HEK293 (cell line): ENCODE results near the gene RAB9A.

Source experiments
- BCL11A ChIP-seq: fragments of 450-650 bp; formaldehyde crosslinking; IDR thresholded peaks from 2 replicates; pipeline ENCODE4 v1.5.1; 2016; ENCODE audit warnings: low read depth, missing biosample characterization, missing genetic modification characterization
- FEZF1 ChIP-seq: fragments of 450-650 bp; formaldehyde crosslinking; IDR thresholded peaks from 2 replicates; pipeline ENCODE4 v1.5.1; 2016; ENCODE audit warnings: missing biosample characterization, missing genetic modification characterization
- GLI2 ChIP-seq: fragments of 450-650 bp; formaldehyde crosslinking; IDR thresholded peaks from 2 replicates; pipeline ENCODE4; 2017; ENCODE audit warnings: missing biosample characterization, missing genetic modification characterization, low read depth, borderline replicate concordance
- GLI4 ChIP-seq: fragments of 450-650 bp; formaldehyde crosslinking; IDR thresholded peaks from 2 replicates; pipeline ENCODE4 v1.5.1; 2016; ENCODE audit warnings: missing biosample characterization, missing genetic modification characterization
- KLF7 ChIP-seq: fragments of 450-650 bp; formaldehyde crosslinking; IDR thresholded peaks from 2 replicates; pipeline ENCODE4 v1.5.1; 2016; ENCODE audit warnings: missing biosample characterization, missing genetic modification characterization, borderline replicate concordance
- REPIN1 ChIP-seq: fragments of 450-650 bp; formaldehyde crosslinking; IDR thresholded peaks from 2 replicates; pipeline ENCODE4 v1.5.1; 2017; ENCODE audit warnings: missing biosample characterization, missing genetic modification characterization, low read depth
- SALL2 ChIP-seq: fragments of 450-650 bp; formaldehyde crosslinking; IDR thresholded peaks from 2 replicates; pipeline ENCODE4 v1.5.0; 2017; ENCODE audit warnings: missing biosample characterization, mild to moderate bottlenecking, missing genetic modification characterization, borderline replicate concordance
- SP7 ChIP-seq: fragments of 450-650 bp; formaldehyde crosslinking; IDR thresholded peaks from 2 replicates; pipeline ENCODE4 v1.5.1; 2016; ENCODE audit warnings: missing biosample characterization, missing genetic modification characterization
- TRIM28 ChIP-seq: IDR thresholded peaks from 2 replicates; pipeline ENCODE4 v1.6.1; 2011; ENCODE audit warnings: low read length, control low read depth, borderline replicate concordance
- YY1 ChIP-seq: fragments of 450-650 bp; formaldehyde crosslinking; IDR thresholded peaks from 2 replicates; pipeline ENCODE4 v1.5.1; 2018; ENCODE audit warnings: missing biosample characterization, missing genetic modification characterization
- ZBTB17 ChIP-seq: fragments of 450-650 bp; formaldehyde crosslinking; IDR thresholded peaks from 2 replicates; pipeline ENCODE4 v1.5.1; 2016; ENCODE audit warnings: missing biosample characterization, missing genetic modification characterization
- ZFP69B ChIP-seq: fragments of 450-650 bp; formaldehyde crosslinking; IDR thresholded peaks from 2 replicates; pipeline ENCODE4 v1.5.1; 2016; ENCODE audit warnings: missing biosample characterization, missing genetic modification characterization
- ZNF121 ChIP-seq: fragments of 450-650 bp; formaldehyde crosslinking; IDR thresholded peaks from 2 replicates; pipeline ENCODE4 v1.5.1; 2016; ENCODE audit warnings: missing biosample characterization, missing genetic modification characterization
- ZNF133 ChIP-seq: fragments of 450-650 bp; formaldehyde crosslinking; IDR thresholded peaks from 2 replicates; pipeline ENCODE4 v1.5.1; 2016; ENCODE audit warnings: missing biosample characterization, missing genetic modification characterization
- ZNF146 ChIP-seq: fragments of 450-650 bp; formaldehyde crosslinking; IDR thresholded peaks from 2 replicates; pipeline ENCODE4 v1.5.1; 2016; ENCODE audit warnings: missing biosample characterization, missing genetic modification characterization
- ZNF221 ChIP-seq: fragments of 450-650 bp; formaldehyde crosslinking; IDR thresholded peaks from 2 replicates; pipeline ENCODE4 v1.5.1; 2017; ENCODE audit warnings: missing biosample characterization, missing genetic modification characterization, borderline replicate concordance
- ZNF311 ChIP-seq: fragments of 450-650 bp; formaldehyde crosslinking; IDR thresholded peaks from 2 replicates; pipeline ENCODE4 v1.5.1; 2017; ENCODE audit warnings: missing biosample characterization, missing genetic modification characterization, borderline replicate concordance
- ZNF404 ChIP-seq: fragments of 450-650 bp; formaldehyde crosslinking; IDR thresholded peaks from 2 replicates; pipeline ENCODE4 v1.5.1; 2017; ENCODE audit warnings: missing biosample characterization, missing genetic modification characterization
- ZNF423 ChIP-seq: fragments of 450-650 bp; formaldehyde crosslinking; IDR thresholded peaks from 2 replicates; pipeline ENCODE4 v1.5.1; 2016; ENCODE audit warnings: missing biosample characterization, missing genetic modification characterization
- ZNF560 ChIP-seq: fragments of 450-650 bp; formaldehyde crosslinking; IDR thresholded peaks from 2 replicates; pipeline ENCODE4 v1.5.1; 2017; ENCODE audit warnings: missing biosample characterization, missing genetic modification characterization, borderline replicate concordance
- ZNF600 ChIP-seq: fragments of 450-650 bp; formaldehyde crosslinking; IDR thresholded peaks from 2 replicates; pipeline ENCODE4 v1.5.1; 2016; ENCODE audit warnings: missing biosample characterization, missing genetic modification characterization
- ZNF629 ChIP-seq: fragments of 450-650 bp; formaldehyde crosslinking; IDR thresholded peaks from 2 replicates; pipeline ENCODE4 v1.5.1; 2017; ENCODE audit warnings: missing biosample characterization, missing genetic modification characterization
- ZNF664 ChIP-seq: fragments of 450-650 bp; formaldehyde crosslinking; IDR thresholded peaks from 2 replicates; pipeline ENCODE4 v1.5.1; 2016; ENCODE audit warnings: missing biosample characterization, missing genetic modification characterization
- ZNF677 ChIP-seq: fragments of 450-650 bp; IDR thresholded peaks from 2 replicates; pipeline ENCODE4 v1.5.0; 2018; ENCODE audit warnings: missing biosample characterization, mild to moderate bottlenecking, missing genetic modification characterization, moderate library complexity
- ZNF785 ChIP-seq: fragments of 450-650 bp; formaldehyde crosslinking; IDR thresholded peaks from 2 replicates; pipeline ENCODE4 v1.5.1; 2016; ENCODE audit warnings: missing biosample characterization, missing genetic modification characterization
- ZNF792 ChIP-seq: fragments of 450-650 bp; formaldehyde crosslinking; IDR thresholded peaks from 2 replicates; pipeline ENCODE4 v1.5.1; 2016; ENCODE audit warnings: missing biosample characterization, missing genetic modification characterization
- ZNF830 ChIP-seq: fragments of 450-650 bp; IDR thresholded peaks from 2 replicates; pipeline ENCODE4 v1.5.0; 2018; ENCODE audit warnings: missing biosample characterization, missing genetic modification characterization, low read depth, mild to moderate bottlenecking, moderate library complexity
- ZNF837 ChIP-seq: fragments of 450-650 bp; formaldehyde crosslinking; IDR thresholded peaks from 2 replicates; pipeline ENCODE4 v1.5.1; 2016; ENCODE audit warnings: missing biosample characterization, missing genetic modification characterization
- ZXDB ChIP-seq: fragments of 450-650 bp; formaldehyde crosslinking; IDR thresholded peaks from 2 replicates; pipeline ENCODE4 v1.5.1; 2016; ENCODE audit warnings: missing biosample characterization, missing genetic modification characterization
- TF ChIP-seq, protein P1 (sequence below): fragments of 450-650 bp; formaldehyde crosslinking; IDR thresholded peaks from 2 replicates; pipeline ENCODE4 v1.5.1; 2016; ENCODE audit warnings: missing biosample characterization, missing genetic modification characterization
- TF ChIP-seq, protein P2 (sequence below): fragments of 450-650 bp; formaldehyde crosslinking; IDR thresholded peaks from 2 replicates; pipeline ENCODE4 v1.5.1; 2017; ENCODE audit warnings: missing biosample characterization, missing genetic modification characterization
- TF ChIP-seq, protein P3 (sequence below): fragments of 450-650 bp; formaldehyde crosslinking; IDR thresholded peaks from 2 replicates; pipeline ENCODE4 v1.5.1; 2016; ENCODE audit warnings: missing biosample characterization, missing genetic modification characterization, low read depth
- TF ChIP-seq, protein P4 (sequence below): fragments of 450-650 bp; formaldehyde crosslinking; IDR thresholded peaks from 2 replicates; pipeline ENCODE4 v1.5.1; 2016; ENCODE audit warnings: missing biosample characterization, missing genetic modification characterization, borderline replicate concordance
- TF ChIP-seq, protein P5 (sequence below): fragments of 450-650 bp; formaldehyde crosslinking; IDR thresholded peaks from 2 replicates; pipeline ENCODE4 v1.5.1; 2016; ENCODE audit warnings: missing biosample characterization, missing genetic modification characterization

Gene RAB9A

DNA sequence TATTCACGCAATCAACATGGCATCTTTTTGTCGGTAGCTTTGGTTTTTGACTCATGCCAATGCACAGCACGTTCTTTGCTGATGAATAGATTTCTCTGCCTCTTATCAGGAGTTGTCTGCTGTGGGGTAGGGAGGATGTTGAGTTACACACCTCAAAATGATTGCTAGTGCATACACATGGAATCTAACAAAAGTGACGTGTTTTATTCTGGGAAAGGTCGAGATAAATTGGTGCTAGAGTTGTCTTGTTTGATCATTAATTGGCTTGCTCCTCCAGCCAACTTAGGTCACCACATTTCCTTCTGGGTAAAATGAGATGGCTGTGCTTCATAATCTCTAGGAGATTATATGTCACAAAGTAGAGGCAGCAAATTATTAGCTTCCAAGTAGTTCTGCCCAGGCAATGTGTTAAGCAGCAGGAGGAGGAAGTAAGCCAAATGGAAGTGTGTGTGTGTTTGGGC lies 3.9 kb downstream of the RAB9A start (continued):
- TF ChIP-seq, protein P1, sequence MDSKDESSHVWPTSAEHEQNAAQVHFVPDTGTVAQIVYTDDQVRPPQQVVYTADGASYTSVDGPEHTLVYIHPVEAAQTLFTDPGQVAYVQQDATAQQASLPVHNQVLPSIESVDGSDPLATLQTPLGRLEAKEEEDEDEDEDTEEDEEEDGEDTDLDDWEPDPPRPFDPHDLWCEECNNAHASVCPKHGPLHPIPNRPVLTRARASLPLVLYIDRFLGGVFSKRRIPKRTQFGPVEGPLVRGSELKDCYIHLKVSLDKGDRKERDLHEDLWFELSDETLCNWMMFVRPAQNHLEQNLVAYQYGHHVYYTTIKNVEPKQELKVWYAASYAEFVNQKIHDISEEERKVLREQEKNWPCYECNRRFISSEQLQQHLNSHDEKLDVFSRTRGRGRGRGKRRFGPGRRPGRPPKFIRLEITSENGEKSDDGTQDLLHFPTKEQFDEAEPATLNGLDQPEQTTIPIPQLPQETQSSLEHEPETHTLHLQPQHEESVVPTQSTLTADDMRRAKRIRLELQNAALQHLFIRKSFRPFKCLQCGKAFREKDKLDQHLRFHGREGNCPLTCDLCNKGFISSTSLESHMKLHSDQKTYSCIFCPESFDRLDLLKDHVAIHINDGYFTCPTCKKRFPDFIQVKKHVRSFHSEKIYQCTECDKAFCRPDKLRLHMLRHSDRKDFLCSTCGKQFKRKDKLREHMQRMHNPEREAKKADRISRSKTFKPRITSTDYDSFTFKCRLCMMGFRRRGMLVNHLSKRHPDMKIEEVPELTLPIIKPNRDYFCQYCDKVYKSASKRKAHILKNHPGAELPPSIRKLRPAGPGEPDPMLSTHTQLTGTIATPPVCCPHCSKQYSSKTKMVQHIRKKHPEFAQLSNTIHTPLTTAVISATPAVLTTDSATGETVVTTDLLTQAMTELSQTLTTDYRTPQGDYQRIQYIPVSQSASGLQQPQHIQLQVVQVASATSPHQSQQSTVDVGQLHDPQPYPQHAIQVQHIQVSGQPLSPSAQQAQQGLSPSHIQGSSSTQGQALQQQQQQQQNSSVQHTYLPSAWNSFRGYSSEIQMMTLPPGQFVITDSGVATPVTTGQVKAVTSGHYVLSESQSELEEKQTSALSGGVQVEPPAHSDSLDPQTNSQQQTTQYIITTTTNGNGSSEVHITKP (tag by site-specific recombination): peak; percentile 74
- TF ChIP-seq ZXDB (tag by site-specific recombination): no peak
- TF ChIP-seq ZNF560 (tag by site-specific recombination): no peak
- no peak for TF ChIP-seq GLI4 (tag by site-specific recombination)
- TF ChIP-seq ZNF600 (tag by site-specific recombination): peak; percentile 33; the same call in 1 of the 2 replicates
- TF ChIP-seq ZNF133 (tag by site-specific recombination): no peak
- TF ChIP-seq ZNF311: no peak
- peak; percentile 8; the same call in 1 of the 2 replicates for TF ChIP-seq FEZF1 (tag by site-specific recombination)
- TF ChIP-seq ZNF837 (tag by site-specific recombination): no peak
- TF ChIP-seq KLF7 (tag by site-specific recombination): no peak
- TF ChIP-seq ZNF785 (tag by site-specific recombination): no peak
- TF ChIP-seq ZNF677 (tag by site-specific recombination): no peak
- TF ChIP-seq ZNF830 (tag by site-specific recombination): no peak
- TF ChIP-seq ZNF423: no peak
- TF ChIP-seq, protein P2, sequence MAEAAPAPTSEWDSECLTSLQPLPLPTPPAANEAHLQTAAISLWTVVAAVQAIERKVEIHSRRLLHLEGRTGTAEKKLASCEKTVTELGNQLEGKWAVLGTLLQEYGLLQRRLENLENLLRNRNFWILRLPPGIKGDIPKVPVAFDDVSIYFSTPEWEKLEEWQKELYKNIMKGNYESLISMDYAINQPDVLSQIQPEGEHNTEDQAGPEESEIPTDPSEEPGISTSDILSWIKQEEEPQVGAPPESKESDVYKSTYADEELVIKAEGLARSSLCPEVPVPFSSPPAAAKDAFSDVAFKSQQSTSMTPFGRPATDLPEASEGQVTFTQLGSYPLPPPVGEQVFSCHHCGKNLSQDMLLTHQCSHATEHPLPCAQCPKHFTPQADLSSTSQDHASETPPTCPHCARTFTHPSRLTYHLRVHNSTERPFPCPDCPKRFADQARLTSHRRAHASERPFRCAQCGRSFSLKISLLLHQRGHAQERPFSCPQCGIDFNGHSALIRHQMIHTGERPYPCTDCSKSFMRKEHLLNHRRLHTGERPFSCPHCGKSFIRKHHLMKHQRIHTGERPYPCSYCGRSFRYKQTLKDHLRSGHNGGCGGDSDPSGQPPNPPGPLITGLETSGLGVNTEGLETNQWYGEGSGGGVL (tag by site-specific recombination): no peak
- TF ChIP-seq, protein P3, sequence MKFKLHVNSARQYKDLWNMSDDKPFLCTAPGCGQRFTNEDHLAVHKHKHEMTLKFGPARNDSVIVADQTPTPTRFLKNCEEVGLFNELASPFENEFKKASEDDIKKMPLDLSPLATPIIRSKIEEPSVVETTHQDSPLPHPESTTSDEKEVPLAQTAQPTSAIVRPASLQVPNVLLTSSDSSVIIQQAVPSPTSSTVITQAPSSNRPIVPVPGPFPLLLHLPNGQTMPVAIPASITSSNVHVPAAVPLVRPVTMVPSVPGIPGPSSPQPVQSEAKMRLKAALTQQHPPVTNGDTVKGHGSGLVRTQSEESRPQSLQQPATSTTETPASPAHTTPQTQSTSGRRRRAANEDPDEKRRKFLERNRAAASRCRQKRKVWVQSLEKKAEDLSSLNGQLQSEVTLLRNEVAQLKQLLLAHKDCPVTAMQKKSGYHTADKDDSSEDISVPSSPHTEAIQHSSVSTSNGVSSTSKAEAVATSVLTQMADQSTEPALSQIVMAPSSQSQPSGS (tag by site-specific recombination): no peak
- TF ChIP-seq ZFP69B (tag by site-specific recombination): no peak
- TF ChIP-seq REPIN1 (tag by site-specific recombination): no peak
- no peak for TF ChIP-seq YY1
- TF ChIP-seq, protein P4, sequence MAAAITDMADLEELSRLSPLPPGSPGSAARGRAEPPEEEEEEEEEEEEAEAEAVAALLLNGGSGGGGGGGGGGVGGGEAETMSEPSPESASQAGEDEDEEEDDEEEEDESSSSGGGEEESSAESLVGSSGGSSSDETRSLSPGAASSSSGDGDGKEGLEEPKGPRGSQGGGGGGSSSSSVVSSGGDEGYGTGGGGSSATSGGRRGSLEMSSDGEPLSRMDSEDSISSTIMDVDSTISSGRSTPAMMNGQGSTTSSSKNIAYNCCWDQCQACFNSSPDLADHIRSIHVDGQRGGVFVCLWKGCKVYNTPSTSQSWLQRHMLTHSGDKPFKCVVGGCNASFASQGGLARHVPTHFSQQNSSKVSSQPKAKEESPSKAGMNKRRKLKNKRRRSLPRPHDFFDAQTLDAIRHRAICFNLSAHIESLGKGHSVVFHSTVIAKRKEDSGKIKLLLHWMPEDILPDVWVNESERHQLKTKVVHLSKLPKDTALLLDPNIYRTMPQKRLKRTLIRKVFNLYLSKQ (tag by site-specific recombination): no peak
- peak; percentile 54 for TF ChIP-seq ZNF629 (tag by site-specific recombination)
- TF ChIP-seq ZBTB17 (tag by site-specific recombination): no peak
- no peak for TF ChIP-seq ZNF121
- peak; percentile 96 for TF ChIP-seq SP7 (tag by site-specific recombination)
- TF ChIP-seq ZNF221 (tag by site-specific recombination): no peak
- no peak for TF ChIP-seq ZNF146 (tag by site-specific recombination)
- TF ChIP-seq ZNF404 (tag by site-specific recombination): no peak
- TF ChIP-seq SALL2 (tag by site-specific recombination): no peak
- TF ChIP-seq, protein P5, sequence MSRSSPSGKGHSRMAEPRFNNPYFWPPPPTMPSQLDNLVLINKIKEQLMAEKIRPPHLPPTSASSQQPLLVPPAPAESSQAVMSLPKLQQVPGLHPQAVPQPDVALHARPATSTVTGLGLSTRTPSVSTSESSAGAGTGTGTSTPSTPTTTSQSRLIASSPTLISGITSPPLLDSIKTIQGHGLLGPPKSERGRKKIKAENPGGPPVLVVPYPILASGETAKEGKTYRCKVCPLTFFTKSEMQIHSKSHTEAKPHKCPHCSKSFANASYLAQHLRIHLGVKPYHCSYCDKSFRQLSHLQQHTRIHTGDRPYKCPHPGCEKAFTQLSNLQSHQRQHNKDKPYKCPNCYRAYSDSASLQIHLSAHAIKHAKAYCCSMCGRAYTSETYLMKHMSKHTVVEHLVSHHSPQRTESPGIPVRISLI (tag by site-specific recombination): no peak
- no peak for TF ChIP-seq GLI2 (tag by site-specific recombination)
- peak; percentile 76 for TF ChIP-seq ZNF664 (tag by site-specific recombination)
- TF ChIP-seq TRIM28: no peak
- TF ChIP-seq ZNF792 (tag by site-specific recombination): no peak
- TF ChIP-seq BCL11A (tag by site-specific recombination): no peak
